HCT116 (cell line): Measurements from ENCODE around the gene APBB2.

Experiments
- EZH2 ChIP-seq: fragments of 200-600 bp; sonication (generic); IDR thresholded peaks from 2 replicates; pipeline ENCODE4 v1.6.1; 2017; ENCODE audit warnings: antibody characterized with exemption, mixed run types
- POLR2A ChIP-seq: IDR thresholded peaks from 2 replicates; pipeline ENCODE4 v1.7.0; 2011; ENCODE audit warnings: borderline replicate concordance; ENCODE audit not compliant: insufficient read depth, insufficient read length; ENCODE audit errors: extremely low read depth
- SP1 ChIP-seq: IDR thresholded peaks from 2 replicates; pipeline ENCODE4 v1.6.1; 2012; ENCODE audit warnings: low read depth
- ZFX ChIP-seq: fragments of 450-650 bp; IDR thresholded peaks from 2 replicates; pipeline ENCODE4 v1.6.1; 2017

DNA sequence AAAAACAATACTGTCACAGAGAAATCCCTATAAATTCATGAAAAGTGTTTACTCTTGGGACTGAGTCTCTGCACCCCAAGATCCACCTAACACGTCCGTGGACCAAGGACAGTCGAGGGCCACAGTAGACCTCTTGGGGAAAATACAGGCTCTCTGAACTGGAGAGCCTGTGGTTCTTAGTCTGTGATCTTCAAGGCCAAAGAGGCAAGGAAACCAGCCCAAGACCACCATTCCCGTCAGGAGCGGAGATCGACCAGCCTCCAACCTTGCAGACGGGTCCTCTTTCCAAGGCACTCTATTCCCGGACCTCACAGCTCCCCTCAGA, 1.6 kb upstream of the APBB2 start:
- no peak for TF ChIP-seq SP1
- no peak for TF ChIP-seq POLR2A
- TF ChIP-seq ZFX: no peak
- no peak for TF ChIP-seq EZH2
